Loucy (cell line): ENCODE data around the gene ASB14.
A peak's percentile ranks its signal among the peaks of the same experiment; 100 is the strongest.

Source experiments
- H2AFZ ChIP-seq: fragments of 200-600 bp; sonication (generic); 2 replicates; pipeline ENCODE4 v1.6.0; 2016; ENCODE audit warnings: antibody characterized with exemption, mild to moderate bottlenecking, low read length, moderate library complexity
- H3F3A ChIP-seq: fragments of 200-600 bp; 2 replicates; pipeline ENCODE4 v1.6.0; 2016; ENCODE audit warnings: antibody characterized with exemption, low read depth, mild to moderate bottlenecking
- H3K27me3 ChIP-seq: fragments of 200-600 bp; sonication (generic); 2 replicates; pipeline ENCODE4 v1.6.1; 2014; ENCODE audit warnings: low read length, mild to moderate bottlenecking; ENCODE audit not compliant: insufficient read depth, poor library complexity, severe bottlenecking
- H3K36me3 ChIP-seq: fragments of 200-600 bp; sonication (generic); 2 replicates; pipeline ENCODE4 v1.6.1; 2016; ENCODE audit warnings: low read length; ENCODE audit not compliant: insufficient read depth
- H3K4me1 ChIP-seq: fragments of 200-600 bp; sonication (generic); 2 replicates; pipeline ENCODE4 v1.5.1; 2014; ENCODE audit warnings: low read length, mild to moderate bottlenecking; ENCODE audit not compliant: insufficient read depth, poor library complexity, severe bottlenecking
- H3K4me2 ChIP-seq: fragments of 200-600 bp; sonication (generic); 2 replicates; pipeline ENCODE4 v1.6.0; 2014; ENCODE audit warnings: antibody characterized with exemption, low read length, low read depth, mild to moderate bottlenecking; ENCODE audit not compliant: poor library complexity, severe bottlenecking
- H3K4me3 ChIP-seq: fragments of 200-600 bp; sonication (generic); 2 replicates; pipeline ENCODE4 v1.5.1; 2014; ENCODE audit warnings: low read length, mild to moderate bottlenecking, mixed read lengths; ENCODE audit not compliant: poor library complexity, severe bottlenecking
- H3K79me2 ChIP-seq: fragments of 200-600 bp; sonication (generic); 2 replicates; pipeline ENCODE4 v1.6.1; 2014; ENCODE audit warnings: low read length; ENCODE audit not compliant: insufficient read depth
- H3K9ac ChIP-seq: fragments of 200-600 bp; sonication (generic); 2 replicates; pipeline ENCODE4 v1.6.0; 2014; ENCODE audit warnings: mild to moderate bottlenecking, low read depth, low read length, moderate library complexity; ENCODE audit not compliant: poor library complexity, severe bottlenecking
- H3K9me2 ChIP-seq: fragments of 200-600 bp; sonication (generic); replicated peaks from 2 replicates; pipeline ENCODE4 v1.6.1; 2016; ENCODE audit warnings: low read depth, low read length, mixed read lengths
- H3K9me3 ChIP-seq: fragments of 200-600 bp; sonication (generic); 2 replicates; pipeline ENCODE4 v1.6.1; 2014; ENCODE audit warnings: mild to moderate bottlenecking, antibody characterized with exemption, low read length, low read depth; ENCODE audit not compliant: insufficient read depth
- H4K20me1 ChIP-seq: fragments of 200-600 bp; sonication (generic); 2 replicates; pipeline ENCODE4 v1.6.0; 2014; ENCODE audit warnings: antibody characterized with exemption, low read length, mild to moderate bottlenecking; ENCODE audit not compliant: insufficient read depth, poor library complexity, severe bottlenecking
- EZH2phosphoT487 ChIP-seq: fragments of 200-600 bp; IDR thresholded peaks from 2 replicates; pipeline ENCODE4 v1.6.1; 2018; ENCODE audit warnings: antibody characterized with exemption, mild to moderate bottlenecking, moderate library complexity, borderline replicate concordance
- TF ChIP-seq, protein P1 (sequence below): fragments of 200-600 bp; sonication (generic); conservative IDR thresholded peaks from 2 replicates; pipeline ENCODE4 v1.5.1; 2014; ENCODE audit warnings: mild to moderate bottlenecking, antibody characterized with exemption, low read length

The ASB14 gene

DNA sequence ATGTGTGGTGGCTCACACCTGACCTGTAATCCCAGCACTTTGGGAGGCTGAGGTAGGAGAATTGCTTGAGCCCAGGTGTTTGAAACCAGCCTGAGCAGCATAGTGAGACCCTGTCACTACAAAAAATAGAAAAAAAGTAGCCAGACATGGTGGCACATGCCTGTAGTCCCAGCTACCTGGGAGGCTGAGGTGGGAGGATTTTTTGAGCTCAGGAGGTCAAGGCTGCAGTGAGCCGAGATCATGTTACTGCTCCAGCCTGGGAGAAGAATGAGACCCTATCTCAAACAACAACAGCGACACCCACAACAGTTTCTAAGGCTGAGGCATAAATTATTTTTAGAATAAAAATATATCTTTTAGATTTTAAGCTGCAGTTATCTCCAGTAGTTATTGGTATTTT, 58.7 kb downstream of the ASB14 start:
- Histone ChIP-seq H3K79me2 (peaks cover 74% of the 10 kb centered on the region), H3K4me3 (no peak overlapping the region), H2AFZ (no peak overlapping the region), H3K9me3 (no peaks in the 10 kb centered on the region; the same call in 1 of the 2 replicates), H3K9me2 (no peaks in the 10 kb centered on the region), H4K20me1 (peaks cover 28% of the 10 kb centered on the region), H3K9ac (no peak overlapping the region), H3K4me1 (peaks cover 36% of the 10 kb centered on the region), H3K27me3 (no peaks in the 10 kb centered on the region), H3K4me2 (peak overlapping the region; percentile 41), H3F3A (no peaks in the 10 kb centered on the region), H3K36me3 (peaks cover 22% of the 10 kb centered on the region)
- TF ChIP-seq, protein P1, sequence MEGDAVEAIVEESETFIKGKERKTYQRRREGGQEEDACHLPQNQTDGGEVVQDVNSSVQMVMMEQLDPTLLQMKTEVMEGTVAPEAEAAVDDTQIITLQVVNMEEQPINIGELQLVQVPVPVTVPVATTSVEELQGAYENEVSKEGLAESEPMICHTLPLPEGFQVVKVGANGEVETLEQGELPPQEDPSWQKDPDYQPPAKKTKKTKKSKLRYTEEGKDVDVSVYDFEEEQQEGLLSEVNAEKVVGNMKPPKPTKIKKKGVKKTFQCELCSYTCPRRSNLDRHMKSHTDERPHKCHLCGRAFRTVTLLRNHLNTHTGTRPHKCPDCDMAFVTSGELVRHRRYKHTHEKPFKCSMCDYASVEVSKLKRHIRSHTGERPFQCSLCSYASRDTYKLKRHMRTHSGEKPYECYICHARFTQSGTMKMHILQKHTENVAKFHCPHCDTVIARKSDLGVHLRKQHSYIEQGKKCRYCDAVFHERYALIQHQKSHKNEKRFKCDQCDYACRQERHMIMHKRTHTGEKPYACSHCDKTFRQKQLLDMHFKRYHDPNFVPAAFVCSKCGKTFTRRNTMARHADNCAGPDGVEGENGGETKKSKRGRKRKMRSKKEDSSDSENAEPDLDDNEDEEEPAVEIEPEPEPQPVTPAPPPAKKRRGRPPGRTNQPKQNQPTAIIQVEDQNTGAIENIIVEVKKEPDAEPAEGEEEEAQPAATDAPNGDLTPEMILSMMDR, result no peak
- no peak for TF ChIP-seq EZH2phosphoT487

DNA sequence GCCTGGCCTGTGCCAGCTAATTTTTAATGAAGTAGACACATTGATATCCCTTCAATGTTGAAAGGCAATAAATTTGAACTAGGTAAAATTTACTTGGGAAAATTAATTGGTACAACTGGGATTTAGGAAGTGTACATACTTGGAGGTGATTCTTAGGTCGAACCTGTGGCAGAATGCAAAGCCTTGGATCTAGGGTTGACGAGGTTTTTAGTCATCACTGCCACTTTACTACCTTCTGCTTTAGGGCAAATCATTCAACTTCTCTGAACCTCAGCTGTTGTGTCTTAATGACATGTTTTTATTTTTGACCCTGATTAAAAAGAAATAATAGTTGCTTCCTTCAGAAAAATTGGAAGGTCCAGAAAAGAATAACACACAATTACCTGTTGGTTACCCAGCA, 62.5 kb downstream of the ASB14 start:
- no peaks in the 10 kb centered on the region for H3K9me2 ChIP-seq
- peaks cover 50% of the 10 kb centered on the region for H3K4me1 ChIP-seq
- TF ChIP-seq, protein P1, result no peak
- no peak for TF ChIP-seq EZH2phosphoT487
- no peaks in the 10 kb centered on the region for H3K27me3 ChIP-seq
- H2AFZ ChIP-seq, result no peak overlapping the region
- peaks cover 67% of the 10 kb centered on the region for H3K79me2 ChIP-seq
- no peaks in the 10 kb centered on the region for H3K36me3 ChIP-seq
- peak overlapping the region; percentile 88 for H3K4me2 ChIP-seq
- H3K9me3 ChIP-seq, result no peaks in the 10 kb centered on the region
- H4K20me1 ChIP-seq, result peaks cover 36% of the 10 kb centered on the region
- no peaks in the 10 kb centered on the region for H3F3A ChIP-seq
- peak overlapping the region; percentile 85 for H3K4me3 ChIP-seq
- peak overlapping the region; percentile 88 for H3K9ac ChIP-seq

DNA sequence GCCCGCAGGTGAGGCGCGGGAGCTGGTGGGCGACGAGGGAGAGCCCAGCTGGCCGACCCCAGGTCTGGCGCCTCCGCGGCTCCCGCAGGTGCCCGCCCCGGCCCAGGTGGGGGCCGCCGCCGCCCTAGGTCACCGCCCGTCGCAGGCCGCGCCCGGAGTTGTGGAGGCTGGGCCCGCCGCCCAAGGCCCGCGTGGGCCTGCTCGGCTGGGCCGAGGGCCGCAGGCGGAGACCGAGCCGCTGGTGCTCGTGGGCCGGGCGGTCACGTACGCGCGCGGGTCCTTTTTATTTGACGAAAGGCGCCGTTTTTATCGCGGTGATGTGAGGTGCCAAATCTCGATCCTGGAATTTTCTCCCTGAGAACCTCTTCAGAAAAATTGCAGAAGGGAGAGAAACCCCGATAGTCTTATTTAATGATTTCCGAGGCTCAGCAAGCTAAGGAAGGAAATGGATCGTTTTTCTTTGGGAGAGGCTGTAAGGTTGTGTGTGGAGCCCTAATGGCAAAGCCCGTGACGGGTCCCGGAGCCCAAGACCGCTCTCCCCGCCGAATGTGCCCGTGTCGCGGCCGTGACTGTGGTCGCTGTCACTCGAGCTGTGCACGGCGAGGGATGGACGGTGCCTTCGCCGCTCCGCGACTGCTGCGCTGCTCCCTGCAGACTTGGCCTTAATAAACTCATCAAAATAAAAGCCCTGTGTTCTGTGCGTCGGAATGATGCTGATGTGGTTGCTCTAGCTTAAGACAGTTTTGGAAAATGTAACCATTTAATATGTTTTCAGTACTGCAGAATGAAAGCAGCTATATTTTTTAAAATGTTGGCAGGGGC, 64.3 kb downstream of the ASB14 start:
- no peaks in the 10 kb centered on the region for H3F3A ChIP-seq
- peak overlapping the region; percentile 88 for H3K9ac ChIP-seq
- TF ChIP-seq, protein P1, result no peak
- TF ChIP-seq EZH2phosphoT487, result no peak
- no peaks in the 10 kb centered on the region for H3K9me3 ChIP-seq
- H3K4me2 ChIP-seq, result peak overlapping the region; percentile 88
- H3K36me3 ChIP-seq, result no peaks in the 10 kb centered on the region
- peaks cover 35% of the 10 kb centered on the region for H4K20me1 ChIP-seq
- H2AFZ ChIP-seq, result peak overlapping the region; percentile 57
- peaks cover 56% of the 10 kb centered on the region for H3K79me2 ChIP-seq
- H3K9me2 ChIP-seq, result no peaks in the 10 kb centered on the region
- peaks cover 56% of the 10 kb centered on the region for H3K4me1 ChIP-seq
- H3K27me3 ChIP-seq, result no peaks in the 10 kb centered on the region
- H3K4me3 ChIP-seq, result peak overlapping the region; percentile 85
